ENCODE results near the gene LRRC26.

DNA sequence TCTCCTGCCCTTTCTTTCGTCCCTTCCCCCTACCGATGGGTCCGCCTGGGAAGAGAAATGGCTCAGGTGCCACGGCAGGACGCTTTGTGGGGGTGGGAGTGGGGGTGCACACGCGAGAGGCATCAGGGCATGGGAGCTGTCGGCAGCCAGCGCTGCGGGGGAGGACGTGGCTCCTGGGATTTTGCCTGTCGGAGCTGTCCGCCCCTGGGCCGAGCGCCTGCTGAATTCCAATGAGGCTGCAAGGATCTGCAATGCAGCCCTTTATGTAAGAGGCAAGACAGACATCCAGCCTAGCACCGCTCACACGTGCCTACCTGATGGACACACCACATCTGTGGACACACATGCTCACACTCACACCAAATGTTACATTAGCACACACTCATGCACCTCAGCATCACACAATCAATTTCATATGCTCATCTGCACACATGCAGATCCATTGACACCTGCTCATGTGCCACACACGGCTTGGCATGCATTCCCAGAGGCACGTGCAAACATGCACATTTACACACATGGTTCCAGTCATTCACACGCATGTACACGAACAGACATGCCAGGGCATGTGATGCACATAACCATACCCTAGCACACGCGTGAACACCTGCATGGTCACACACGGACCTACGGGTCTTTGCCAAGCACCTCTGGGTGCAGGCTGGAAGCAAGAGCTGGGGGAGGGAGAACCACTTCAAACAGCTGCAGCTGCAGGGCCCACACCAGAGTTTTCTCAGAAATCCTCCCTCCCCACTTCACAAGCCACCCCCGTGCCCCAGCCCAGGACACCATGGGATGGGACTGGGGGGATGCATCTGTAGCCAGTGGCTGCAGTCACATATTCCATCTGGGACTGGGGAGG lies 29.5 kb downstream of the LRRC26 start:
- no peak for TF ChIP-seq CTCF (IDR thresholded peaks at IDR 0.05; ENCODE audit: insufficient read depth, low read length)
- TF ChIP-seq POLR2AphosphoS5 (IDR thresholded peaks at IDR 0.05; ENCODE audit: low read depth) = no peak
- TF ChIP-seq GABPA (IDR thresholded peaks at IDR 0.05; ENCODE audit: low read depth) = no peak

All from HL-60 (cell line).